Neutrophil (primary cell): ENCODE results near the gene CFAP74.

ENCODE experiments used
- H3K27ac ChIP-seq: fragments of 200-600 bp; sonication (generic); 2 replicates; pipeline ENCODE4 v1.5.1; 2016; ENCODE audit warnings: mild to moderate bottlenecking, moderate library complexity
- H3K27me3 ChIP-seq: fragments of 200-600 bp; sonication (generic); 2 replicates; pipeline ENCODE4 v1.6.0; 2016; ENCODE audit warnings: mild to moderate bottlenecking
- H3K36me3 ChIP-seq: fragments of 200-600 bp; sonication (generic); 2 replicates; pipeline ENCODE4 v1.5.1; 2017
- H3K4me1 ChIP-seq, 2 experiments: fragments of 200-600 bp in 1 of 2; sonication (generic) in 1 of 2; 1 replicate in 1 of 2; 2 replicates in 1 of 2; pipeline versions ENCODE4 v1.5.1 to v1.6.1; 2013 to 2016; ENCODE audit warnings: low read depth in 1 of 2, low read length in 1 of 2, mild to moderate bottlenecking in 1 of 2, moderate library complexity in 1 of 2; ENCODE audit not compliant: control insufficient read depth in 1 of 2, insufficient read depth in 1 of 2
- H3K4me3 ChIP-seq, 2 experiments: fragments of 200-600 bp in 1 of 2; sonication (generic) in 1 of 2; 1 replicate in 1 of 2; 2 replicates in 1 of 2; pipeline ENCODE4 v1.5.1; 2013 to 2016; ENCODE audit warnings: low read depth in 1 of 2, low read length in 1 of 2, mild to moderate bottlenecking in 1 of 2, moderate library complexity in 1 of 2
- H3K9me3 ChIP-seq: fragments of 200-600 bp; sonication (generic); 2 replicates; pipeline ENCODE4 v1.5.1; 2016
- CTCF ChIP-seq: fragments of 200-600 bp; sonication (generic); IDR thresholded peaks from 2 replicates; pipeline ENCODE4 v1.5.1; 2016; ENCODE audit warnings: antibody characterized with exemption

The CFAP74 gene

DNA sequence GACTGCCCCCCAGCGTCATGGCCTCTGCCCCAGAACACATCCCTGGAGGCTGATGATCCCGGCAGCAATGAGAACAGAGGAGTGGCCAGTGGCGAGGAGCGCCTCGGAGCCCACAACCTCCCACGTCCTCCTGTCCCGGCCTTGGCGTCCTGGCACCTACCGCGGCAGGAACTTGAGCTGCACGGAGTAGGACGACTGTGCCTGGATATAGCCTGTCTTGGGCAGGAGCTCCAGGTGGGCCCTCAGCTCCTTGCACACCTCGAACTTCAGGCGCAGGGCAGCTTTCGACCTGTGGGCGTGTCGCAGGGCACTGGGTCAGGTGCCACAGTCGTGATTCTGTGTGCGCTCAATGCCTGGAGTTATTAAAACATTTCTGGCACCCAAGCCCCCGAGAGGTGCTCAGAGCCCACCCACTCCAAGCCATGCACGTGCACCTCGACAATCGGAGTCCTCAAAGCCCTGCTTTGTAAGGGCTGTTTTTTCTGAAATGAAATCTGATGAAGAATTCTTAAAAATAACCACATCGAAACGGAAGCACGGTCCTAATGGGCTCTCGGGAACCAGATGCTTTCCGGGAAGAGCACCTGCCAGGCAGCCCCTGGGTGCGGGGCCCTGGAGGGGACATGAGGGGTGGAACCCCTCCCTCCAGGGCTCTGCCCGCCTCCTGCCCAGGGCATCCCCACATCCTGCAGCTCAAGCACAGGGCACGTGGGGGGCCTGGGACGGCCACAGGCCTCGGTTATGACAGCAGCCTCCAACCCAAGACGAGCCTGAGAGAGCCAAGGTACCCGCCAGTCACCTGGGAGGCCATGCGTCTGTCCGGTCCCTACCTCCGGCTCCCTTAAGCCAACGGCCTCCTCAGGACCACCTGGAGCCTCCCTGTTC, 61.5 kb downstream of the CFAP74 start:
- Histone ChIP-seq H3K4me1 (peaks cover 0 to 5% of the 10 kb centered on the region in 2 experiments), H3K4me3 (no peak overlapping the region), H3K27ac (no peak overlapping the region), H3K27me3 (peaks cover 30% of the 10 kb centered on the region), H3K36me3 (no peaks in the 10 kb centered on the region), H3K9me3 (no peaks in the 10 kb centered on the region)
- TF ChIP-seq CTCF, result no peak

- Histone ChIP-seq H3K9me3 (no peaks in the 10 kb centered on the region), H3K36me3 (no peaks in the 10 kb centered on the region), H3K4me1 (peaks cover 0 to 5% of the 10 kb centered on the region in 2 experiments), H3K27ac (no peak overlapping the region), H3K27me3 (peaks cover 32% of the 10 kb centered on the region), H3K4me3 (no peak overlapping the region)
- no peak for TF ChIP-seq CTCF
Measured at GRCh38 chr1:1941211-1941841, 62.3 kb downstream of the CFAP74 start.

GRCh38 chr1:1940123-1940425, 63.5 kb downstream of the CFAP74 start:
- Histone ChIP-seq H3K27ac (no peak overlapping the region), H3K36me3 (no peaks in the 10 kb centered on the region), H3K4me1 (peaks cover 0 to 5% of the 10 kb centered on the region in 2 experiments), H3K9me3 (no peaks in the 10 kb centered on the region), H3K27me3 (peaks cover 29% of the 10 kb centered on the region), H3K4me3 (no peak overlapping the region)
- no peak for TF ChIP-seq CTCF

DNA sequence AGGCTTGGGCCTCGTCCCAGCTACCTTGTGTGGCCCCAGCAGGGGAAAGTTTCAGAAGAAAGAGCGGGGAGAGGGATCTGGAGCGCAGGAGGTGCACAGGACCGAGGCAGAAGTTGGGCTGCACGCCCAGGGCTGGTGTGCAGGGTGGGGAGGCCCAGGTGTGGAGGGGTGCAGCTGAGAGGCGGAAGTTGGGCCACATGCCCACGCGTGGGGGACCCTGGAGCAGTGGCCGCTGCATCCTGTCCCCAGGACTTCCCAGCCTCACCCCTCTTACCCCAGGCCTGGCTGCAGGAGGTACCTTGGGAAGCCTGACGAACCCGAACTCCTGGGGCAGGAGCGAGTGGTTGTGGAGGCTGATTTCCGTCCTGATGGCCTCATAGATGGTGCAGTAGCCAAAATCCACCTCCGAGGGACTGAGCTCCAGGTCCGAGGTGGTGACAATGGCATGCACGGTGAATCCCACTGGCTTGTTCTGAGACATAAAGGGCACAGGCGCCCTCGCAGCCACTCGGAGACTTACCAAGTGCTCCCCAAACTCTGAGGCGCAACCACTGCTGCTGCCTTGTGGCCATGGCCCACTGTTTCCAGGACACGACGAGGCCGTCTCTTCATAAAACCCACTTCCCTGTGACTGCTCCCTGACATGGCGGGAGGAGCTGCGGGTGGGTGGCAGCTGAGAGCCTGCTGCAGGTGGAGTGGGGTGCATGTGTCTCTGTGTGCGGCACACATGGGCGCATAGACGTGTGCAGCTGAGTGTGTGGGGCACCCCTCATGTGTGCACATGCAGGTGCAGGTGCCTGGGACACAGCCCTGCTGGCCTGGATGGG, 64.1 kb downstream of the CFAP74 start:
- peaks cover 23% of the 10 kb centered on the region for H3K27me3 ChIP-seq

More for the DNA sequence above, 64.1 kb downstream of the CFAP74 start:
- Histone ChIP-seq H3K27ac (no peak overlapping the region), H3K4me3 (no peak overlapping the region), H3K9me3 (no peaks in the 10 kb centered on the region), H3K4me1 (peaks cover 0 to 5% of the 10 kb centered on the region in 2 experiments), H3K36me3 (no peaks in the 10 kb centered on the region)
- TF ChIP-seq CTCF, result no peak
